MM.1S (cell line): ENCODE data around the gene RAPGEF6.
A peak's percentile ranks its signal among the peaks of the same experiment; 100 is the strongest.

Experiments used
- DNase-seq: peaks from one replicate; pipeline ENCODE4 v3.0.0-alpha.2; 2015
- H2AFZ ChIP-seq: fragments of 300-600 bp; sonication (generic); 2 replicates; pipeline ENCODE4 v1.6.0; 2016; ENCODE audit warnings: antibody characterized with exemption, low read length
- H3F3A ChIP-seq: fragments of 300-600 bp; sonication (generic); 2 replicates; pipeline ENCODE4 v1.6.1; 2016; ENCODE audit warnings: mild to moderate bottlenecking, antibody characterized with exemption, low read length, moderate library complexity, mixed read lengths; ENCODE audit not compliant: insufficient read depth
- H3K27ac ChIP-seq: fragments of 300-600 bp; sonication (generic); 2 replicates; pipeline ENCODE4 v1.5.1; 2016; ENCODE audit warnings: mild to moderate bottlenecking, low read length
- H3K27me3 ChIP-seq: fragments of 300-600 bp; sonication (generic); replicated peaks from 2 replicates; pipeline ENCODE4 v1.6.0; 2016; ENCODE audit warnings: low read length; ENCODE audit not compliant: insufficient read depth
- H3K36me3 ChIP-seq: fragments of 300-600 bp; sonication (generic); replicated peaks from 2 replicates; pipeline ENCODE4 v1.6.1; 2016; ENCODE audit warnings: mild to moderate bottlenecking, low read length, mixed read lengths; ENCODE audit not compliant: insufficient read depth
- H3K4me1 ChIP-seq: fragments of 300-600 bp; sonication (generic); 2 replicates; pipeline ENCODE4 v1.6.1; 2016; ENCODE audit warnings: low read length, mixed read lengths
- H3K4me2 ChIP-seq: fragments of 300-600 bp; sonication (generic); 2 replicates; pipeline ENCODE4 v1.6.0; 2016; ENCODE audit warnings: low read depth, low read length
- H3K4me3 ChIP-seq: fragments of 300-600 bp; sonication (generic); 2 replicates; pipeline ENCODE4 v1.5.1; 2016; ENCODE audit warnings: low read length, mixed read lengths
- H3K79me2 ChIP-seq: fragments of 300-600 bp; sonication (generic); 2 replicates; pipeline ENCODE4 v1.6.1; 2016; ENCODE audit warnings: mixed run types, low read length, mixed read lengths
- H3K9ac ChIP-seq: fragments of 300-600 bp; sonication (generic); 2 replicates; pipeline ENCODE4 v1.6.1; 2016; ENCODE audit warnings: low read length, mixed read lengths
- H3K9me2 ChIP-seq: fragments of 300-600 bp; sonication (generic); replicated peaks from 2 replicates; pipeline ENCODE4 v1.6.1; 2016; ENCODE audit warnings: mild to moderate bottlenecking, low read length, mixed read lengths; ENCODE audit not compliant: insufficient read depth
- H3K9me3 ChIP-seq: fragments of 300-600 bp; sonication (generic); replicated peaks from 2 replicates; pipeline ENCODE4 v1.6.1; 2016; ENCODE audit warnings: mild to moderate bottlenecking, low read length, mixed read lengths; ENCODE audit not compliant: insufficient read depth
- H4K20me1 ChIP-seq: fragments of 300-600 bp; sonication (generic); 2 replicates; pipeline ENCODE4 v1.6.1; 2016; ENCODE audit warnings: mild to moderate bottlenecking, low read length, moderate library complexity, mixed read lengths; ENCODE audit not compliant: insufficient read depth
- CTCF ChIP-seq: fragments of 300-600 bp; sonication (generic); IDR thresholded peaks from 2 replicates; pipeline ENCODE4 v1.5.1; 2016; ENCODE audit warnings: antibody characterized with exemption, low read length, mixed read lengths
- EZH2 ChIP-seq: fragments of 300-600 bp; sonication (generic); optimal IDR thresholded peaks from 2 replicates; pipeline ENCODE3; 2017; ENCODE audit warnings: low read depth, mild to moderate bottlenecking, antibody characterized with exemption, low read length, mixed read lengths
- EZH2phosphoT487 ChIP-seq: fragments of 300-600 bp; sonication (generic); IDR thresholded peaks from 2 replicates; pipeline ENCODE4 v1.6.1; 2018; ENCODE audit warnings: antibody characterized with exemption, low read length

The RAPGEF6 gene, protein sequence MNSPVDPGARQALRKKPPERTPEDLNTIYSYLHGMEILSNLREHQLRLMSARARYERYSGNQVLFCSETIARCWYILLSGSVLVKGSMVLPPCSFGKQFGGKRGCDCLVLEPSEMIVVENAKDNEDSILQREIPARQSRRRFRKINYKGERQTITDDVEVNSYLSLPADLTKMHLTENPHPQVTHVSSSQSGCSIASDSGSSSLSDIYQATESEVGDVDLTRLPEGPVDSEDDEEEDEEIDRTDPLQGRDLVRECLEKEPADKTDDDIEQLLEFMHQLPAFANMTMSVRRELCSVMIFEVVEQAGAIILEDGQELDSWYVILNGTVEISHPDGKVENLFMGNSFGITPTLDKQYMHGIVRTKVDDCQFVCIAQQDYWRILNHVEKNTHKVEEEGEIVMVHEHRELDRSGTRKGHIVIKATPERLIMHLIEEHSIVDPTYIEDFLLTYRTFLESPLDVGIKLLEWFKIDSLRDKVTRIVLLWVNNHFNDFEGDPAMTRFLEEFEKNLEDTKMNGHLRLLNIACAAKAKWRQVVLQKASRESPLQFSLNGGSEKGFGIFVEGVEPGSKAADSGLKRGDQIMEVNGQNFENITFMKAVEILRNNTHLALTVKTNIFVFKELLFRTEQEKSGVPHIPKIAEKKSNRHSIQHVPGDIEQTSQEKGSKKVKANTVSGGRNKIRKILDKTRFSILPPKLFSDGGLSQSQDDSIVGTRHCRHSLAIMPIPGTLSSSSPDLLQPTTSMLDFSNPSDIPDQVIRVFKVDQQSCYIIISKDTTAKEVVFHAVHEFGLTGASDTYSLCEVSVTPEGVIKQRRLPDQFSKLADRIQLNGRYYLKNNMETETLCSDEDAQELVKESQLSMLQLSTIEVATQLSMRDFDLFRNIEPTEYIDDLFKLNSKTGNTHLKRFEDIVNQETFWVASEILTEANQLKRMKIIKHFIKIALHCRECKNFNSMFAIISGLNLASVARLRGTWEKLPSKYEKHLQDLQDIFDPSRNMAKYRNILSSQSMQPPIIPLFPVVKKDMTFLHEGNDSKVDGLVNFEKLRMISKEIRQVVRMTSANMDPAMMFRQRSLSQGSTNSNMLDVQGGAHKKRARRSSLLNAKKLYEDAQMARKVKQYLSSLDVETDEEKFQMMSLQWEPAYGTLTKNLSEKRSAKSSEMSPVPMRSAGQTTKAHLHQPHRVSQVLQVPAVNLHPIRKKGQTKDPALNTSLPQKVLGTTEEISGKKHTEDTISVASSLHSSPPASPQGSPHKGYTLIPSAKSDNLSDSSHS (N-terminal part only)

GRCh38 chr5:131634996-131635683, at the start of gene RAPGEF6:
RAPGEF6 (minus strand) TSS chr5:131635229; CDS start chr5:131635030, 199 bp downstream.
- peak; percentile 100 for DNase-seq
- H3K9me2 ChIP-seq, result no peaks in the 10 kb centered on the region
- H3K9ac ChIP-seq, result peak within 1 kb of the TSS; percentile 93
- no peaks in the 10 kb centered on the region for H3K9me3 ChIP-seq
- peaks cover 19% of the 10 kb centered on the region for H3F3A ChIP-seq
- H3K4me2 ChIP-seq, result peak within 1 kb of the TSS; percentile 98
- H3K36me3 ChIP-seq, result no peaks in the 10 kb centered on the region
- H3K27ac ChIP-seq, result peak within 1 kb of the TSS; percentile 96
- H2AFZ ChIP-seq, result peak within 1 kb of the TSS; percentile 56
- 0 out of 2 replicates have a peak, but pooled peaks cover 3% of the 10 kb centered on the region for H4K20me1 ChIP-seq
- peaks cover 15% of the 10 kb centered on the region for H3K4me1 ChIP-seq
- H3K79me2 ChIP-seq, result peaks cover 48% of the 10 kb centered on the region
- no peaks in the 10 kb centered on the region for H3K27me3 ChIP-seq
- peak within 1 kb of the TSS; percentile 79 for H3K4me3 ChIP-seq
- TF ChIP-seq EZH2phosphoT487 (no peak), EZH2 (no peak), CTCF (no peak)

- TF ChIP-seq EZH2 (no peak), EZH2phosphoT487 (no peak), CTCF (no peak)
- H3K4me1 ChIP-seq, result no peaks in the 10 kb centered on the region
- H3K36me3 ChIP-seq, result no peaks in the 10 kb centered on the region; the same call in none of the 2 replicates
- H3F3A ChIP-seq, result no peaks in the 10 kb centered on the region
- no peak overlapping the region for H3K4me2 ChIP-seq
- no peak overlapping the region for H3K9ac ChIP-seq
- no peaks in the 10 kb centered on the region for H3K79me2 ChIP-seq
- no peaks in the 10 kb centered on the region for H3K27me3 ChIP-seq
- H3K27ac ChIP-seq, result no peak overlapping the region
- no peaks in the 10 kb centered on the region for H4K20me1 ChIP-seq
- no peak overlapping the region for H3K4me3 ChIP-seq
- no peak overlapping the region for H2AFZ ChIP-seq
- no peaks in the 10 kb centered on the region for H3K9me2 ChIP-seq
- DNase-seq, result no peak
- no peaks in the 10 kb centered on the region for H3K9me3 ChIP-seq
These were observed 49.6 kb upstream of the RAPGEF6 start for GRCh38 chr5:131684595-131684994.

GRCh38 chr5:131684051-131684450, 49.0 kb upstream of the RAPGEF6 start:
- Histone ChIP-seq H2AFZ (no peak overlapping the region), H4K20me1 (no peaks in the 10 kb centered on the region), H3K4me2 (no peak overlapping the region), H3K4me3 (no peak overlapping the region), H3K27me3 (no peaks in the 10 kb centered on the region), H3K79me2 (no peaks in the 10 kb centered on the region), H3K9ac (no peak overlapping the region), H3F3A (no peaks in the 10 kb centered on the region), H3K4me1 (no peaks in the 10 kb centered on the region), H3K9me3 (no peaks in the 10 kb centered on the region), H3K36me3 (no peaks in the 10 kb centered on the region; the same call in 1 of the 2 replicates), H3K27ac (no peak overlapping the region), H3K9me2 (no peaks in the 10 kb centered on the region)
- DNase-seq, result no peak
- TF ChIP-seq CTCF, result no peak
- TF ChIP-seq EZH2, result no peak
- TF ChIP-seq EZH2phosphoT487, result no peak
